ENCODE data around the gene STK11IP. TPM values are rescaled to one million over a fixed set of nuclear protein-coding genes. Genes with fewer than 3 reads are reported as not detected.

Gene STK11IP
- total and polyA plus RNA-seq, 2 of the 13 experiments (the other 11 are each of a cell fraction or from before 2014, with no cell fraction given), result 12.8 to 24.0 TPM

GRCh38 chr2:219562049-219563020, 35.3 kb upstream of the STK11IP start (continued):
- TF ChIP-seq ZNF609 (CRISPR knock-in tag; IDR thresholded peaks at IDR 0.05; ENCODE audit: borderline replicate concordance), result peak; percentile 40; the same call in 1 of the 2 replicates
- peak; percentile 45; the same call in 1 of the 2 replicates for TF ChIP-seq ZNF768 (CRISPR knock-in tag; IDR thresholded peaks at IDR 0.05)
- TF ChIP-seq NKX3-1 (CRISPR knock-in tag; IDR thresholded peaks at IDR 0.05), result no peak
- 0 out of 2 replicates have a peak, but pooled peaks have one; percentile 25 for TF ChIP-seq UBTF (CRISPR knock-in tag; IDR thresholded peaks at IDR 0.05)
- 0 out of 2 replicates have a peak, but pooled peaks have one; percentile 21 for TF ChIP-seq SKIL (CRISPR knock-in tag; IDR thresholded peaks at IDR 0.05; ENCODE audit: borderline replicate concordance)
- TF ChIP-seq ZNF333 (CRISPR knock-in tag; IDR thresholded peaks at IDR 0.05; ENCODE audit: borderline replicate concordance), result 0 out of 2 replicates have a peak, but pooled peaks have one; percentile 37
- TF ChIP-seq CC2D1A (CRISPR knock-in tag; IDR thresholded peaks at IDR 0.05), result no peak
- no peak for TF ChIP-seq MAZ (IDR thresholded peaks at IDR 0.05; ENCODE audit: borderline replicate concordance, low read depth, low read length)
- TF ChIP-seq MAZ (CRISPR knock-in tag; IDR thresholded peaks at IDR 0.05; ENCODE audit: low read depth), result peak; percentile 35; the same call in 1 of the 2 replicates
- TF ChIP-seq MTF2 (CRISPR knock-in tag; IDR thresholded peaks at IDR 0.05; ENCODE audit: borderline replicate concordance), result no peak
- 0 out of 2 replicates have a peak, but pooled peaks have one; percentile 28 for TF ChIP-seq ZNF747 (CRISPR knock-in tag; IDR thresholded peaks at IDR 0.05; ENCODE audit: borderline replicate concordance)
- TF ChIP-seq GLI4 (CRISPR knock-in tag; IDR thresholded peaks at IDR 0.05; ENCODE audit: borderline replicate concordance), result 0 out of 2 replicates have a peak, but pooled peaks have one; percentile 28
- TF ChIP-seq RBM22 (optimal IDR thresholded peaks at IDR 0.05; ENCODE audit: low read length), result peak; percentile 88
- TF ChIP-seq EP300 (IDR thresholded peaks at IDR 0.05; ENCODE audit: low read depth in 2 of 2, low read length in 2 of 2), result 0 out of 4 replicates have a peak, but pooled peaks of 1 of the 2 experiments have one; percentile 9
- TF ChIP-seq EP300 (CRISPR knock-in tag; IDR thresholded peaks at IDR 0.05; ENCODE audit: borderline replicate concordance), result no peak

Measured in HepG2 (cell line).